Dermis blood vessel endothelial cell (primary cell): Measurements from ENCODE around the gene RPL5. TPM values are rescaled to one million over a fixed set of nuclear protein-coding genes. Genes with fewer than 3 reads are reported as not detected.

Source experiments
- DNase-seq: peaks from one replicate; pipeline ENCODE4 v3.0.0; 2010
- total RNA-seq: library from RNA; depleted of rRNA; stranded (reverse); fragments of >200 nt; gene quantifications from 2 replicates; pipeline ENCODE4 v1.2.3, GENCODE V29; 2014

RPL5 gene
- total RNA-seq, 1 donor from 2014 or later, result 892 TPM

DNA sequence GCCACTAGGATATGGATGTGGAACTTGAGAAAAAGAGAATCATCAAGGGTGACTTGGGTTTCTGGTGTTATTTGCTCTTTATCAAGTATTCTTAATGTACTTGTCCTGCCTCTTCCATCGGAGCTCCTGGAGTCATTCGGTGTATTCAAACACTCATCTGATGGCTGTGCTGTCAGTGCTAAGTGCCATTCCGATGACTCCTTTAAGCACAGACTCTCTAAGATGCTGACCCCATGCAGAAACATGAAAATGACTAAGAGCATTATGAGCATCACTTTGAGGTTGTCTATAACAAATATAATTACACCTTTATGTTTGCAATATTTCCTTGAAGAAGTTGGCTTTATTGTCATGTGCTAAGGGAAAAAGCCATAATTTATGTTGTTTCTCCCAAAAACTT, 11.3 kb upstream of the RPL5 start:
- DNase-seq, result no peak

DNA sequence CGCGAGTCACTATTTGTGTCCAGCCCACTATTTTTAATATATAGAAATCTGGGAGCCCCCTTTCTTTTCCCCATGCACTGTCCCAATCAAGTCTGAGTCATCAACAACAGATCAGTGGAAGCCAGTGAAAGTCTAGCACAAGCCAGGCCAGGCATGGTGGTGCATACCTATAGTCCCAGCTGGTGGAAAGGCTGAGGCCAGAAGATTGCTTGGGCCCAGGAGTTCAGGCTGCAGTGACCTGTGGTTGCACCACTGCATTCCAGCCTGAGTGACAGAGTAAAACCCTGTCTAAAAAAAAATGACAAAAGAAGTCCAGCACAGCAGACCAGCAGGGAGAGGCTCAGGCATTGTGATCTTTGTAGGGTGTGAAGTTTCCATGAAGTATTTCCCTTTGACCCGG, 9.0 kb upstream of the RPL5 start:
- DNase-seq, result no peak

DNA sequence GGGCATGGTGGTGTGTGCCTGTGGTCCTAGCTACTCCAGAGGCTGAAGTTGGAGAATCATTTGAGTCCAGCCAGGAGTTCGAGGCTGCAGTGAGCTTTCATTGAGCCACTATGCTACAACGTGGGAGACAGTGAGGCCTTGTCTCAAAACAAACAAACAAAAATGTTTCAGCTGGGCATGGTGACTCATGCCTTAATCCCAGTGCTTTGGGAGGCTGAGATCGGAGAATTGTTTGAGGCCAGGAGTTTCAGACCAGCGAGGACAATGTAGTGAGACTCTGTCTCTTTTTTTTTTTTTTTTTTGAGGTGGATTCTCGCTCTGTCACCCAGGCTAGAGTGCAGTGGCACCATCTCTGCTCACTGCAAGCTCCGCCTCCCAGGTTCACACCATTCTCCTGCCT, 5.0 kb upstream of the RPL5 start:
- no peak for DNase-seq

DNA sequence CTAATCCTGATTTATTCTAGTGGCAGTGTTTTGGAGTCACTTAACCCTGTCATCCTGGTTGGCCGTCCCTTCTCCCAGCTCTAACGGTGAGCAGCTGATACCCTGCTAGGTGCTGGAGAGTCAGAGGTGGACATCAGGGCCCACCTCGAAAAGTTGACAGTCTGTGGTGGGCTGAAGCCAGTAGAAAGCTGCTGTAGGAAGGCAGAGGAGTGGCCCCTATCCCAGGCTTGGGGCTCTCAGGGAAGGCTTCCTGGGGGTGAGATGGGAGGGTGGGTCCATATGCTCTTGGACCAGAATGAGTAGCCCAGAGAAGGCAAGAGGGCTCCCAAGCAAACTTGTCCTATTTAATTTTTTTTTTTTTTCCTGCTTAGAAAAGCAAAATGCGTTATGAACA, 475 bp upstream of the RPL5 start:
- DNase-seq, result no peak

DNA sequence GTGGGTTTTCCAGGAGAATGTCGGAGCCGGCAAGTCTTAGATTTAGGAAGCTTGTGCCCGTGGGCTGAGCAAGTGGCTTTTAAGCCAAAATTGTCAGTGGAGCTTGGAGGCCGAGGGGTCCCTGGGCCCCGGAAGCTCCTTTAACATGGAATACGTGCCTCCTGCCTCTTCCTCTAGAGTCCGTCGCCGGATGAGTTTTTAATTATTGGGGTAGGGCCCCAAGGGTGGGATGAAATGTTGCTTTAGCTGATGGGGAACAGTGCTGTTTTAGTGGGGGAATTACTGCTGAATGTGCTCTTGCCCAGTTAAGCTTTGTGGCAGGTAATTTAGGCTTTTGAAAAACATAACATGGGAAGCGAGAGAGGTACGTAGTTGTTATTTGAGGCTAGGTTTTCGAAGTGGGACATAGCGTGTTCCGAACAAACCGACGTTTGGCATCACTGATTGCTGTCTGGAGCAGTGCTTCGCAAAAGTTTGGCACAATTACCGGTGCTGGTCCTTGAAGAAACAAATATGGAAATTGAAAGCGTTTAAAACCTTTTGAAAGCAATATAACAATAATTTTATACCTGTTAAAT, 786 bp downstream of the RPL5 start:
- peak; percentile 38 for DNase-seq

DNA sequence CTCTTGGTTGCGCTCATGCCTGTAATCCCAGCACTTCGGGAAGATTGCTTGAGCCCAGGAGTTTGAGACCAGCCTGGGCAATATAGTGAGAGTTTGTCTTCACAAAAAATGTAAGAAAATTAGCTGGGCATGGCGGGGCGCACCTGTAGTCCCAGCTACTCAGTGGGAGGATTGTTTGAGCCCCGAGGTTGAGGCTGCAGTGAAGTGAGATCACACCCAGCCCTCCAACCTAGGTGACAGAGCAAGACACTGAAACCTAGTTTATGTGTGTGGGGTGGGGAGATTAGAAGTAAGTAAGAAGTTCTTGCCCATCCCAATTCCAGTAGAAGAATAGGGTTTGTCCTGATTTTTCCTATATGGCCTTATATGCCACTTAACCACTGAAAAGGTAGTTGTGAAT, 2.0 kb downstream of the RPL5 start:
- no peak for DNase-seq

DNA sequence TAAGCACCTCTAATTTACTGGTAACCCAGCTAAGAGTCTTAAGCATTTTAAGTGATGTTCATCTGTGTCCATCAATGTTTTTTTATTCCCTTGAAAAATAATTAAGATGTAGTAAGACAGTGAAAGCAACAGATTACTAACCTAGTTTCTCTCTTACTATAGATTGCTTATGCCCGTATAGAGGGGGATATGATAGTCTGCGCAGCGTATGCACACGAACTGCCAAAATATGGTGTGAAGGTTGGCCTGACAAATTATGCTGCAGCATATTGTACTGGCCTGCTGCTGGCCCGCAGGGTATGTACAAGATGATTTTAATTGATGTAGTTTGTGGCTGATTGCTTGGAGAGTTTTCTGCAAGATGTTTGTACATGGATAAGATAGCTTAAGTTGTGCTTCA, 2.8 kb downstream of the RPL5 start:
- no peak for DNase-seq

GRCh38 chr1:92837062-92837461, 5.2 kb downstream of the RPL5 start:
- DNase-seq, result no peak

- DNase-seq, result no peak
Observed at GRCh38 chr1:92838519-92838918, 6.7 kb downstream of the RPL5 start.

GRCh38 chr1:92839442-92839841, 7.6 kb downstream of the RPL5 start:
- DNase-seq, result no peak

- DNase-seq, result no peak
Observed at GRCh38 chr1:92840600-92840999, 8.8 kb downstream of the RPL5 start.

- no peak for DNase-seq
Observed at GRCh38 chr1:92842082-92843045, 10.5 kb downstream of the RPL5 start.

GRCh38 chr1:92843046-92843423, 11.2 kb downstream of the RPL5 start:
- no peak for DNase-seq

DNA sequence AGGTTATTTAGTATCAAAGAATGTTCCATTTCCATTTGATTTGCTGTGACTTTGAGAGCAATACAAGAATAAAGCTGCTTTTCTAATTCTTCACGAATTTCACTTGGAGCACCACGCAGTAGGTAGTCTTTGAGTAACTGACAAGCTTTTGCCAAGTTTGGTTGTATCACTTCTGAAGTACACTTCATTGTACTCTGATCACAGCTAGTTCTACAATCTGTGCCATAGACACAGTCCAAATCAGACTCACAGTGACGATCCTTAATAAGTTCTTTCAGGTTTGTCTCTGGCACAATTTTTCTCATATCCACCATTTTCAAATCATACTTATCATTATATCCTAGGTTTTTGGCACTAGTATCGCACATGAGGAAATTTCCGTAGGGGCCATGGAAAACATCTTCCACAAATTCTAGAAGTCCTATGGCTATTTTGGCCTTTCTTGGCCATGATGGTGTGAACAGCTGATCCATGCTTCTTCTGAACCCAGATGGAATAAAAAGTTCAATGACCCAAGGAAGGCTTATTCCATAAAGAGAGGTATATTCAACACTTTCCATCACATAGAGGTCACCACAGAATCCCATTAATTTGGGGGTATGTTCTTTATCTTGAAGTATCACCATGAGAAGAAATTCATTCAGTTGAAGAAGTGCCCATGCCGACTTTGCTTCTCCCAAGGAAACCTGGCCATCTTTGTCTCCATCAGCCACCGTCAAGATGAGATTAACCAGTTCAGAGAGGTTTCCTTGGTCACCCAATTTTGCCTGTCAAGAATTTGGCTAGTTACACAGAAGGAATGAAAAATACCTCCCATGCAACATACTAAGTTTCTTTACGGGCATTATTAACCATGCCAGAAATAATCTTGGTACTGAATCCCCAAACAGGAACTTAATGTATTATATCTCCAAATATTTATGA, 11.9 kb downstream of the RPL5 start:
- DNase-seq, result no peak

DNA sequence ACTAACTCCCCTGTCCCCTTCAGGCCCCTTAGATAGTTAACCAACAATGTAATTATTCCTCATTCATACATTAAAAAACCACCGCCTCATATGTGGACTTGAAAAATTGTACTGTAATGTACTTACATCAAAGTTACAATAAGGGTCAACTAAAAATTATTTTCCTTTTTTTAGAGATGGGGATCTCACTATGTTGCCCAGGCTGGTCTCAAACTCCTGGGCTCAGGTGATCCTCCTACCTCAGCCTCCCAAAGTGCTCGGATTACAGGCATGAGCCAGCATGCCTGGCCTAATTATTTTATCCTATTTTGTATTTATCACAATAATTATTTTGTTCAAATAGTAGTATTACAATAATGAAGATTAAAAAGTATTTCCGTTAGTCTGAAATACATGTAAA, 12.6 kb downstream of the RPL5 start:
- DNase-seq, result no peak

GRCh38 chr1:92845908-92846307, 14.1 kb downstream of the RPL5 start:
- DNase-seq, result no peak

- no peak for DNase-seq
Observed at GRCh38 chr1:92848201-92848600, 16.4 kb downstream of the RPL5 start.

DNA sequence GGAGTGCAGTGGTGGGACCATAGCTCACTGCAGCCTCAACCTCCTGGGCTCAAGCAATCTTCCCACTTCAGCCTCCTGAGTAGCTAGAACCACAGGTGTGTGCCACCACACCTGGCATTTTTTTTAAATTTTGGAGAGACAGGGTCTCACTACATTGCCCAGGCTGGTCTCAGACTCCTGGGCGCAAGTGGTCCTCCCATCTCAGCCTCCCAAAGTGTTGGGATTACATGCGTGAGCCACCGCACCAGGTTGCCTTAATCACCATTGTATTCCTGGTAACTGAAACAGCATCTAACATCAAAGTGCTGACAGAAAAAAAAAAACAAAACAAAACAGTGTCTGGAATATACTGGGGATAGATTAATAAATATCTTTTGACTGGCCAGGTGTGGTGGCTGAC, 18.2 kb downstream of the RPL5 start:
- no peak for DNase-seq

DNA sequence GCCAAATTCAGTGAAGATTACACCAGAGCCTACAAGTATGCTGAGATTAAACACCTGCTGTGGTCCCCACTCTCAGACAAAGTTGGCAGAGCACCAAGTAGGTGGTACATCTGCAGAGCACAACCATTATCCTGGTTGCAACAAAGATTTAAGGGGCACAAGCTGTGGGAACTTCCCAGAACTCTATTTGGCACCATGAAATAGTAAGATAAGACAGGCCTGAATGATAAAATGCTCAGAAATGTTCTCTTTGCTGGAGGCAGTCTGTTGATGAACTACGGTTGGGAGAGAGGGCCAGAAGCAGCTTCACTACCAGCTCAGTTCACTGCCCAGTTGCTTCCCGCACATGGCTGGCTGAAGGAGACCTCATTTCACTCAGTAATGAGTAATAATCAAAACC, 19.9 kb downstream of the RPL5 start:
- DNase-seq, result no peak

GRCh38 chr1:92853299-92853698, 21.5 kb downstream of the RPL5 start:
- DNase-seq, result no peak

DNA sequence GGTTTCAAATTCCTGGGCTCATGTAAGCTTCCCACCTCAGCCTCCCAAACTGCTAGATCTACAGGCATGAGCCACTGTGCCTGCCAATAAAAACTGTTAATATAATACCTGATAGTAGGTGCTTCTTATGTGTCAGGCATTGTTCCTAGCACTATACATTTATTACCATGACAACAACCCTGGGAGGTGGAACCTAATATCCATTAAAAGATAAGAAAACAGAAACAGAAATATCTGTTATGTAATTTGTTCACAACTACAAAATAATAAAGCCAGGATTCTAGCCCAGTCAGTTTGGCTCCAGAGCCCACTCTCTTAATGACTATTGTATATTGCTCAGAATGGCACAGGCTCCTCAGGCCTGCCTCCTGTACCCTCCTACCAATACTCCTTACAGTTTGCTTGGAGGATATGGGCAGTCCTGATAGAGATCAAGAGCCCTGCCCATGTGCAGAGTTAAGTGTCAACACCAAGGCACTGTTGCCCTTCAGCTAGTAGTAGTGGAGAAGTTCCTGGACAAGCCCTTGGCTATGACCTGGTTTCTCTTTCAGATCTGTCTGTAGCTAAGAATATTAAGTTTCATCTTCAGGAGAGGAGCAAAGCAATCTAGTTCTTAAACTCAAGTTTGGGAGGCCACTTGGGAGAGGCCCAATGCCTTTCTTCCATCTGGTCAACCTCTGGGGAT, 22.4 kb downstream of the RPL5 start:
- no peak for DNase-seq

- DNase-seq, result no peak
Observed at GRCh38 chr1:92855236-92855635, 23.4 kb downstream of the RPL5 start.

- DNase-seq, result no peak
Observed at GRCh38 chr1:92857817-92858216, 26.0 kb downstream of the RPL5 start.
